GM15510 (cell line): ENCODE measurements around the gene LMO7.

Source experiments
- POLR2A ChIP-seq: IDR thresholded peaks from 3 replicates; pipeline ENCODE4 v1.6.1; 2011; ENCODE audit warnings: borderline replicate concordance; ENCODE audit not compliant: insufficient read length; ENCODE audit errors: extremely low read depth

The LMO7 gene

GRCh38 chr13:75670496-75670895, 34.4 kb downstream of the LMO7 start:
- no peak for TF ChIP-seq POLR2A

- no peak for TF ChIP-seq POLR2A
These were observed 39.3 kb downstream of the LMO7 start for GRCh38 chr13:75675421-75675820.

GRCh38 chr13:75679459-75679858, 43.3 kb downstream of the LMO7 start:
- no peak for TF ChIP-seq POLR2A

GRCh38 chr13:75682326-75682725, 46.2 kb downstream of the LMO7 start:
- no peak for TF ChIP-seq POLR2A

- no peak for TF ChIP-seq POLR2A
These were observed 49.1 kb downstream of the LMO7 start for GRCh38 chr13:75685239-75685697.

GRCh38 chr13:75687150-75687763, 51.1 kb downstream of the LMO7 start:
- TF ChIP-seq POLR2A = no peak

- TF ChIP-seq POLR2A = no peak
These were observed 53.6 kb downstream of the LMO7 start for GRCh38 chr13:75689686-75690085.

GRCh38 chr13:75690607-75691006, 54.5 kb downstream of the LMO7 start:
- TF ChIP-seq POLR2A = no peak

- no peak for TF ChIP-seq POLR2A
These were observed 55.1 kb downstream of the LMO7 start for GRCh38 chr13:75691183-75691582.

- no peak for TF ChIP-seq POLR2A
These were observed 57.1 kb downstream of the LMO7 start for GRCh38 chr13:75693227-75693626.

GRCh38 chr13:75694722-75695121, 58.6 kb downstream of the LMO7 start:
- TF ChIP-seq POLR2A = no peak

- TF ChIP-seq POLR2A = no peak
These were observed 62.9 kb downstream of the LMO7 start for GRCh38 chr13:75699062-75699461.

- TF ChIP-seq POLR2A = no peak
These were observed 64.4 kb downstream of the LMO7 start for GRCh38 chr13:75700552-75700951.

GRCh38 chr13:75702476-75702875, 66.3 kb downstream of the LMO7 start:
- no peak for TF ChIP-seq POLR2A

- TF ChIP-seq POLR2A = no peak
These were observed 67.6 kb downstream of the LMO7 start for GRCh38 chr13:75703769-75704168.

GRCh38 chr13:75704194-75704926, 68.2 kb downstream of the LMO7 start:
- TF ChIP-seq POLR2A = no peak
